Right renal pelvis (tissue), 4 donors: ENCODE data around the gene PCSK9. TPM values are rescaled to one million over a fixed set of nuclear protein-coding genes. Genes with fewer than 3 reads are reported as not detected.
A peak's percentile ranks its signal among the peaks of the same experiment; 100 is the strongest.
"Not testable (repeated sequence)": the region's sequence is repeated elsewhere in the genome, so short reads cannot be mapped to it uniquely, and the experiment has no call there.

Experiments
- DNase-seq, 4 donors: peaks; one replicate each; pipeline ENCODE4 v3.0.0-alpha.2; 2013; ENCODE audit warnings: low read depth in 4 of 4, low spot score in 3 of 4, missing footprints in 1 of 4
- polyA plus RNA-seq, 4 donors: library from polyadenylated mRNA; unstranded; fragments of 120-200 nt; gene quantifications; one replicate each; pipeline ENCODE4 v1.2.1, GENCODE V29; 2013; ENCODE audit not compliant: insufficient read length in 4 of 4

The PCSK9 gene
- polyA plus RNA-seq, 4 donors: 1.4 to 2.3 (median 1.7) TPM

DNA sequence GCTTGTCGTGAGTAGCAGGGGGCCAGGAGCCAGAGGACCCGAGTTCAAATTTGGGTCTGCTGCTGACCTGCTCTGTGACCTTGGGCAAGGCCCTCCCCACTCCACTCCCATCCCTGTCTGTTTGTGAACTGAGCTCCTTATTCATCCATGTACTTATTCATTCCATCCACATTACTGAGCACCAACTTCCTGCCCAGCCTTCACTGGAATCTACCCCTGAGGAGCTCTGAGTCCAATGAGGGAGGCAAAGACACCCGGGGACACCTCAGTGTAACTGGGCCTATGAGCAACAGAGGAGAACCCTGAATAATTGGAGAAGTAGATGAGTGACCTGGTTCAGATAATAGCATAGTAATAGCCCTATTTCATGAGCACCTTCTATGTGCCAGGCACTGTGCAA is 31.7 kb upstream of the PCSK9 start:
- DNase-seq: no peak

DNA sequence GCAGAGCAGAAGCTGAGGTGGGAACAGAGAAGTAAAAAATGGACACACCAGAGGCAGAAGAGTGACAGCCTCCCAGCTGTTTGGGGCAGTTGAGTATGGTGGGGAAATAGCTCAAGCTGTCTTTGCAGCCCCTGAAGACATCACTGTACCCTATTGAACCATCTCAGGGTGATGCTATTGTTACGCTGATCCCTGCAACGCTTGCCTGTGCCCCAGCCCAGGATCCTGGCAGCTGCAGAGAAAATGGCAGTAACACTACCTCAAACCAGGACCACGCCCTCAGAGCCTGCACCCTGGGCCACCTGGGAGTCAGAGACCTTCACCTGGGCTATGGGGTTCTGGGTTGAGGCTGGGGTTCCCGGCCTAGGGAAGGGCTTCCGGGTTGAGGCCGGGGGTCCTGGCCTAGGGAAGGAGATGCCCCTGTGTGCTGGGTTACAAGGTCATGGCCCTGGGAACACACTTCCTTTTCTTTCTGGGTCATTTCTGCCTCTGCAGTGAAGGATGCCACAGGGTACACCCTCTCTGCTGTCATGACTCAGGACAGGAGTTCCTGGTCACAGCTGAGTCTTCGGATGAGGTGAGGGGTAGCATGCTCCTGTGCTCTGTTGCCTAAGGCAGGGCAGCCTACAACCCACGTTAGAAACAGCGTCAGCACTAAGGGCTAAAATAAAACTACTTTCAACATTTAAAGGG is 29.0 kb upstream of the PCSK9 start:
- no peak for DNase-seq

DNA sequence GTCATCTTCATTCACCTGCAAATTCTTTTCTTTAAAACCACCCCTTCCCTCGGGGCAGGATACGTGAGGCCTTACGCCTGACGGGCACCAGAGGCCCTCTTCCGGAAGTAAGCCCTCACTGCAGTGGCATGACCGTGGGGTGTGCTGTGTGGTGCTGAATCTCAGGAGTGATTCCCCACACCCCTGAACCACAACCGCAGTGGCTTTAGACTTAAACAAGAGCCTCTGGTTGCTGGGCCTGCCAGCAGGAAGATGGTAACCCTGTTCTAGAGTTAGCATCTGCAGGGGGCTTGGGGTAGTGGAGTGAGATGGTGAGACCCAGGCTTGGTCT is 28.5 kb upstream of the PCSK9 start:
- DNase-seq: no peak

GRCh38 chr1:55012661-55013060 is 26.7 kb upstream of the PCSK9 start:
- DNase-seq: no peak

- DNase-seq: no peak
Observed at GRCh38 chr1:55015123-55015522, 24.2 kb upstream of the PCSK9 start.

DNA sequence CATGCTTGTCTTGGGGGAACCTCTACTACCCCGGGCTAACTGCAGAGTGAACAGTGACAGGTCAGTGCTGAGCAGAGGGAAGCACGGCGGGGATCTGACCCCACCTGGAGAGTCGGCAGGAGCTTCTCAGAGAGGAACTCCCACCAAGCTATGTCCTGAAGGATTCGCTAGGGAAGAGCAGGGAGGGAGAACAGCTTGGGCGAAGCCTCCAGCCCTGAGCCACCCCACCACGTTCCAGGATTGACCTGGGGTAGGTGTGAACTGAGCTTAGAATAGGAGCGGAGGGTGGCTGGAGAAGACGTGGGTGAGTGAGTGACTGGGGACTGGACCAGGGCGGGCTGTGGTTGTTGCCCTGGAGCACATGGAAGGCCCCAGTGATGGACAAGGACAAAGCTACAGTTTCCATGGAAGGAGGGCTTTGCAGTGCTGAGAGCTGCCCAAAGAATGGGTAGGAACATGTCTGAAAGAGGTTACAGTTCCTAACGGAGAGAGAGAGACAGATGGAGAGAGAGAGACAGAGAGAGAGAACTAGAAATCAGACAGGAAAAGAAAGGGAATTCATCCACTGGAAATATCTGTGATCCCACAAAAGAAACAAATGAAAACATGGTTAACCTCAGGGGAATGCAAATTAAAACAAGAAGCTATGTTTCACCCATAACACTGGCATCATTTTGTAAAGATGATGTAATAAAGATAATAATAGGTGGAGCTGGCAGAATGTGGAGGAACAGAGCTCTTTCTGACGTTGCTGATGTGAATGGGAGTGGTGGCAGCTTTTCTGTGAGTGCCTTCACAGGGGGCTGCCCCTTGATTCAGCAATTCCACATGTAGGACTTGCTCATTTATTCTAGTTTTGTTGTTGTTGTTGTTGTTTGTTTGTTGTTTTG is 23.4 kb upstream of the PCSK9 start:
- no peak for DNase-seq

GRCh38 chr1:55018395-55018794 is 21.0 kb upstream of the PCSK9 start:
- DNase-seq: no peak

- peak; percentile 57 to 76 (median 68) for DNase-seq
Observed at GRCh38 chr1:55021942-55022546, 17.3 kb upstream of the PCSK9 start.

DNA sequence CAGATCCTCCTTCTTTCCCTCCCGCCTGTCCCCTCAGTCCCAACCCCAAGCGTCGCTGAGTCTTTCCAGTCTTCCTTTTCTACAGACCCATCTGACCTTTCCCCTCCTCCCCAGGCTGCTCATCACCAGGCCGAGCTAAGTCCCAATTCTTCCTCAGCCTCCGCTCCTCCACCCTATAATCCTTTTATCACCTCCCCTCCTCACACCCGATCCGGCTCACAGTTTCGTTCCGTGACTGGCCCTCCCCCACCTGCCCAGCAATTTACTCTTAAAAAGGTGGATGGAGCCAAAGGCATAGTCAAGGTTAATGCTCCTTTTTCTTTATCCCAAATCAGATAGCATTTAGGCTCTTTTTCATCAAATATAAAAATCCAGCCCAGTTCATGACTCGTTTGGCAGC is 15.2 kb upstream of the PCSK9 start:
- not testable (repeated sequence) for DNase-seq

DNA sequence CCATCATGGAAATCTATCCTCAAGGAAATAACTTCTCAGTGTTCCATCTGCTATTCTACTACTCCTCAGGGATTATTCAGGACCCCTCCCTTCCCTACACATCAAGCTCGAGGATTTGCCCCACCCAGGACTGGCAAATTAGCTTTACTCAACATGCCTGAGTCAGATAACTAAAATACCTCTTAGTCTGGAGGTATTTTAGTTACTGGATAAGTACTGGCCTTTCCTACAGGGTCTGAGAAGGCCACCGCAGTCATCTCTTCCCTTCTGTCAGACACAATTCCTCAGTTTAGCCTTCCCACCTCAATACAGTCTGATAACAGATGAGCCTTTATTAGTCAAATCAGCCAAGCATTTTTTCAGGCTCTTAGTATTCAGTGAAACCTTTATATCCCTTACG is 12.7 kb upstream of the PCSK9 start:
- DNase-seq: not testable (repeated sequence)

DNA sequence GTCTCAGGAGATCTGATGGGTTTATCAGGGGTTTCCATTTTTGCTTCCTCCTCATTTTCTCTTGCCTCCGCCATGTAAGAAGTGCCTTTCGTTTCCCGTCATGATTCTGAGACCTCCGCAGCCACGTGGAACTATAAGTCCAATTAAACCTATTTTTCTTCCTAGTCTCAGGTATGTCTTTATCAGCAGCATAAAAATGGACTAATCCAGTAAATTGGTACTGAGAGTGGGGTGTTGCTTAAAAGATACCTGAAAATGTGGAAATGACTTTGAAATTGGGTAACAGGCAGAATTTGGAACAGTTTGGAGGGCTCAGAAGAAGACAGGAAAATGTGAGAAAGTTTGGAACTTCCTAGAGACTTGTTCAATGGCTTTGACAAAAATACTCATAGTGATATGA is 8.2 kb upstream of the PCSK9 start:
- not testable (repeated sequence) for DNase-seq

DNA sequence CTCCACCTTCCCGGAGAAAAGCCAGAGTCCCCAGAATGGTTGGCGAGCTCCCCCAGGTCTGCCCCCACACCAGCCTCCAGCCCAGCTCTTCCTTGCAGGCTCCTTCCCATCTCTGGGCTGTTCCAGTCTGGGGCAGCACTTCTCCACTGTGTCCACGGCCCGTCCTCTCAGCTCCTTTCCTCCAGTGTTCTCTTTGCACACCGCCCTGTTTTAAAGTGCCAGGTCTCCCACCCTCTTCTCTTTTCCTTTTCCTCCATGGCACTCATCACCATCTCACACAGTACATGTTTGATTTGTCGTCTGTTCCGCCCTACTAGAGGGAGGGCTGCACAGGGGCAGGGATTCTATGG is 6.1 kb upstream of the PCSK9 start:
- DNase-seq: no peak

- peak in 1 of 4 donors; percentile 22 for DNase-seq
Observed at GRCh38 chr1:55034476-55035133, 4.7 kb upstream of the PCSK9 start.

GRCh38 chr1:55035904-55036303 is 3.4 kb upstream of the PCSK9 start:
- DNase-seq: no peak

DNA sequence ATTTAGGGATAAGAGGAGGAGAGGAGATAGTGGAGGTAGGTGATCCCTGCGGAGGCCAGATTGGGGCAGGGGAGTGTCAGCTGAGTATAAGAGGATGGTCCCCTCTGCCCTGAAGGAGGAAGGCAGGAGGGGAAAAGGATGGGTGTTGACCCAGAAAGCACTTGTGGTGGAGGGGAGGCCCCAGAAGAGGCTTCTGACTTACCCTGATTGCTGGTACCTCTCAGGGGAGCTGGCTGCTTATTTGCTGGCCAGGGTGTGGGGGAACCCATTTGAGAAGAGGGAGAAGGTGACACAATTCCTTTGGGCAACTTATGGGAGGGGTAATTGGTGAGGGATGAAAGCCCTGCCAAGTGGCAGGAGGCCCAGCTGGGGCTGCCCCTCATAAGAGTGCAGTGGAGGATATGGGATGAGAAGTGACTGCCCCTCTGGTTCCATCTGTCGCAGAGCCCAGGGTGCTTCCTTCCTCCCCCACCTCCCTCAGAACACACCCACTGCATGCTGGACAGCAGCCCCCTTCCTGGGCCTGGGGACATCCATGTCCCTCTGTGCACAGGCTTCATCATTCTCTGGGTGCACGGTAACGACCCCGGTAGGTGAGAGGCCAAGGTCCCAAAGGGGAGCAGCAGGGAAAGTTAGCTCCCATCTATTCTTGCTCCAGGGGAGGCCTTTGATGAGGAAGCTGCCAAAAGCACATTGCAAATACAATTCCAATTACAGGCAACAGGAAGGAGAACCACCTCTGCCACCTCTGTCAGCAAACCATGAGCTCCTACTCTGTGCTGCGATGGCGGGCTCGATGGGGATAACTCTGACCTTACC is 1.4 kb upstream of the PCSK9 start:
- DNase-seq: no peak

DNA sequence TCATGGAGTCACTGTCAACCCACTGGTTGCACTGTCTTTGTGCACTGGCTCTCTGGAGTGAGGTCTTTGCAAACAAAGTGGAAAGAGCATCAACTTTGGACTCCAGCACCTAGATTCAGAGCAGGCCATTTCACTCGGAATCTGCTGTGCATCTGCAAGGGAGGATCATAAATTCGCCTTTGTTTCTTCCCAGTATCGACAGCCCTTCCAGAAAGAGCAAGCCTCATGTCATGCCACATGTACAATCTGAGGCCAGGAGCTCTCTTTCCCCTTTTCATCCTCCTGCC is 853 bp upstream of the PCSK9 start:
- no peak for DNase-seq

GRCh38 chr1:55038974-55039341 is 390 bp upstream of the PCSK9 start:
- DNase-seq: no peak

DNA sequence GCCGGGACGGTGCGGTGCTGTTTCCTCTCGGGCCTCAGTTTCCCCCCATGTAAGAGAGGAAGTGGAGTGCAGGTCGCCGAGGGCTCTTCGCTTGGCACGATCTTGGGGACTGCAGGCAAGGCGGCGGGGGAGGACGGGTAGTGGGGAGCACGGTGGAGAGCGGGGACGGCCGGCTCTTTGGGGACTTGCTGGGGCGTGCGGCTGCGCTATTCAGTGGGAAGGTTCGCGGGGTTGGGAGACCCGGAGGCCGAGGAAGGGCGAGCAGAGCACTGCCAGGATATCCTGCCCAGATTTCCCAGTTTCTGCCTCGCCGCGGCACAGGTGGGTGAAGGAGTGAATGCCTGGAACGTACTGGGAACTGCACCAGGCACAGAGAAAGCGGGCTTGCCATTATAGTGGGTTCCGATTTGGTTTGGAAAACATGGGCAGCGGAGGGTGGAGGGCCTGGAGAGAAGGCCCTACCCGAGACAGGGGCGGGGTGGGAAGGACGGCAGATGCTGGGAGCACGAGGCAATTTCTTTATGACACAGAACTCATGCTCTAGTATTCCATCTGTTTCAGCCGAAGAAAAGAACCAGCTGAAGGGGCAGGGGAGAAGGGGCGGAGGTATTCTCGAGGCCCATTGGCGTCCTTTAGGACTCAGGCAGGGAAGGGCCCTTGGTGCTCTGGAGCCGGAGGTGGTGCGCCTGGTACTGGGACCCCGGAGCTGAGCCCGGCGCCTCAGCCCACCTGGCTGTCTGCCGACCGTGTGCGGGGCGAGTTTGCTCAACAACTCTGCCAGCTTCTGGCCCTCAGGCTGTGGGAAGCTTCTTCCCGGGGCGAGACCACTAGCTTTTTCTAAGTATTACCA is 960 bp downstream of the PCSK9 start:
- no peak for DNase-seq

DNA sequence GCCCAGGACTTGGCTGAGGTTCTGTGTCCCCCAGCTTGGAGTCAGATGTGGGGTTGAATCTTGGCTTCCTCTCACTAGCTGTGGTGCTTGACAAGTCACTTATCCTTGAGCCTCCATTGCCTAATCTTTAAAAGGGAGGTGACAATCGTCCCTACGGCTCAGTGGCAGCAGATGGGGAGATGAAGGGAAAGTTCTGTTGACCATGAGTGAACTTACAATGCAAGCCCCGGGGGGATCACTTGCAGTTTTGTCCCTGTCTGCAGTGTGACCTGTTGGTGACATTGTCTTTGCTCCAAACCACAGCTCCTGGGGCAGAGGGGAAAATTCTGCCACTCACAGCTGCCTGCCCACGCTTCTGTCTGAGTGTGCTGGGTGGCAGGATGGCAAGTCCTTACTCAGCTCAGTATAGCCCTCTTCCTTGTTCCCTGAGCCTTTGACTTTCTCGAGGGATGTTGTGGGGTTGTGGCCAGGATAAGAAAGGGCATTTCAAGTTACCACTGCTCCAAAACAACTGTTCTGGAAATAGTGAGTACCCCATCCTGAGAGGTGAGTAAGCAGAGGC is 1.7 kb downstream of the PCSK9 start:
- DNase-seq: no peak

DNA sequence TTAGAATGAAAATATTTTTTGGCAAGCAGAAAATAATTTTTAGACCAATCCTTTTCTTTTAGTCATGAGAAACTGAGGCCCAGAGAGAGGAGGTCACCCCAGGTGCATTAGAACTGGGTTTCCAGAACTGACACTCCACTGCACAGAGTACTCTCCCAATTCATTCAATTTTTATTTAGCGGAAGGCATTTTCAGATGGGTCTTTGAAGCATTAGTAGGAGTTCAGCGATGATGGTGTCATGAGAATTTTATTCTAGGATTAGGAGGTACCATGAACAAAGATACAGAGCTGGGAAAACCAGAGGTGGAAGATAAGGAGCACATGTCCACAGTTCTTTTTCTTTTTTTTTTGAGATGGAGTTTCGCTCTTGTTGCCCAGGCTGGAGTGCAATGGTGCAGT is 2.3 kb downstream of the PCSK9 start:
- DNase-seq: no peak
